Colonic mucosa (tissue), 4 donors: ENCODE data around the gene TMEM120B. TPM values are rescaled to one million over a fixed set of nuclear protein-coding genes. Genes with fewer than 3 reads are reported as not detected.
A peak's percentile ranks its signal among the peaks of the same experiment; 100 is the strongest.
"Not testable (repeated sequence)": the region's sequence is repeated elsewhere in the genome, so short reads cannot be mapped to it uniquely, and the experiment has no call there.

ENCODE experiments used
- DNase-seq: peaks from one replicate; pipeline ENCODE4 v3.0.0-alpha.2; 2020
- H3K27ac ChIP-seq: fragments of 200-600 bp; one replicate; pipeline ENCODE4 v1.8.0; 2021
- H3K27me3 ChIP-seq: fragments of 200-600 bp; one replicate; pipeline ENCODE4 v1.8.0; 2021
- H3K36me3 ChIP-seq: fragments of 200-600 bp; one replicate; pipeline ENCODE4 v1.8.0; 2021
- H3K4me1 ChIP-seq: fragments of 200-600 bp; one replicate; pipeline ENCODE4 v1.8.0; 2021; ENCODE audit warnings: mild to moderate bottlenecking
- H3K4me3 ChIP-seq: fragments of 200-600 bp; one replicate; pipeline ENCODE4 v1.8.0; 2021
- H3K9ac ChIP-seq, 2 donors: one replicate each; pipeline ENCODE4 v1.7.0; 2013; ENCODE audit warnings: control low read depth in 2 of 2, low read depth in 2 of 2, low read length in 2 of 2
- H3K9me3 ChIP-seq: fragments of 200-600 bp; one replicate; pipeline ENCODE4 v1.8.0; 2021
- CTCF ChIP-seq: fragments of 200-600 bp; IDR thresholded peaks from one replicate; pipeline ENCODE4 v1.8.0; 2022; ENCODE audit warnings: antibody characterized with exemption, mild to moderate bottlenecking
- intact Hi-C: fragments of 100-400 bp; cut with DNase I; formaldehyde crosslinking; loops from one replicate; pipeline ENCODE4 v1.14.1; 2022
- total RNA-seq, 2 donors: library from RNA; stranded (reverse); fragmentation: NEBNext Ultra II Directional in 1 of 2; extraction: Animal tissue kit (Norgen Biotek cat#: 25700) in 1 of 2; gene quantifications; one replicate each; pipeline ENCODE4 v1.2.1, GENCODE V29; 2021
- donor health status: healthy.
- donor health status: DM: no; HTN: no; CAD: no.
- donor health status: DM: no; HTN: no; CAD: no.

Gene TMEM120B
- total RNA-seq, 2 donors from 2014 or later = 3.9 to 6.5 TPM

- intact Hi-C loops = no loop called here
- H3K9ac ChIP-seq = peak overlapping the region; percentile 82 to 90
- peak overlapping the region; percentile 96 for H3K4me3 ChIP-seq
- H3K9me3 ChIP-seq = no peaks in the 10 kb centered on the region
- H3K4me1 ChIP-seq = peaks cover 6% of the 10 kb centered on the region
- no peaks in the 10 kb centered on the region for H3K36me3 ChIP-seq
- peak; percentile 56 for DNase-seq
- no peak for TF ChIP-seq CTCF
- H3K27me3 ChIP-seq = no peaks in the 10 kb centered on the region
- peak overlapping the region; percentile 80 for H3K27ac ChIP-seq
Measured at GRCh38 chr12:121712190-121712460, 427 bp upstream of the TMEM120B start.

- peak overlapping the region; percentile 96 for H3K4me3 ChIP-seq
- H3K9me3 ChIP-seq = no peaks in the 10 kb centered on the region
- intact Hi-C loops = no loop called here
- no peaks in the 10 kb centered on the region for H3K27me3 ChIP-seq
- H3K9ac ChIP-seq = peak overlapping the region; percentile 80 to 82
- no peak for TF ChIP-seq CTCF
- no peaks in the 10 kb centered on the region for H3K36me3 ChIP-seq
- DNase-seq = peak; percentile 36
- peaks cover 6% of the 10 kb centered on the region for H3K4me1 ChIP-seq
- no peak overlapping the region for H3K27ac ChIP-seq
Measured at GRCh38 chr12:121713257-121713777, 765 bp downstream of the TMEM120B start.

GRCh38 chr12:121713793-121714192 lies 1.2 kb downstream of the TMEM120B start:
- Histone ChIP-seq H3K27ac (no peak overlapping the region), H3K4me1 (peaks cover 6% of the 10 kb centered on the region), H3K36me3 (no peaks in the 10 kb centered on the region), H3K4me3 (peak overlapping the region; percentile 96), H3K9me3 (no peaks in the 10 kb centered on the region), H3K9ac (peak overlapping the region in 1 of 2 donors; percentile 82), H3K27me3 (no peaks in the 10 kb centered on the region)
- intact Hi-C loops = no loop called here
- peak; percentile 20 for DNase-seq
- no peak for TF ChIP-seq CTCF

GRCh38 chr12:121715055-121715454 lies 2.5 kb downstream of the TMEM120B start:
- H3K4me1 ChIP-seq, DNase-seq, H3K4me3 ChIP-seq, H3K27ac ChIP-seq, H3K36me3 ChIP-seq, H3K9ac ChIP-seq, H3K9me3 ChIP-seq, H3K27me3 ChIP-seq, intact Hi-C loops: not testable (repeated sequence)

GRCh38 chr12:121715862-121716435 lies 3.4 kb downstream of the TMEM120B start:
- Histone ChIP-seq H3K27me3 (no peaks in the 10 kb centered on the region), H3K4me3 (no peak overlapping the region), H3K4me1 (peaks cover 6% of the 10 kb centered on the region), H3K9me3 (no peaks in the 10 kb centered on the region), H3K36me3 (no peaks in the 10 kb centered on the region), H3K27ac (no peak overlapping the region), H3K9ac (no peak overlapping the region)
- DNase-seq = no peak
- intact Hi-C loops = no loop called here
- TF ChIP-seq CTCF = no peak

GRCh38 chr12:121717041-121717699 lies 4.6 kb downstream of the TMEM120B start:
- H3K9ac ChIP-seq = no peak overlapping the region
- H3K36me3 ChIP-seq = no peaks in the 10 kb centered on the region
- no peak for TF ChIP-seq CTCF
- no peak overlapping the region for H3K27ac ChIP-seq
- no peaks in the 10 kb centered on the region for H3K27me3 ChIP-seq
- H3K4me1 ChIP-seq = peaks cover 6% of the 10 kb centered on the region
- intact Hi-C loops = no loop called here
- H3K4me3 ChIP-seq = no peak overlapping the region
- no peaks in the 10 kb centered on the region for H3K9me3 ChIP-seq
- DNase-seq = no peak
